ENCODE results near the gene KLF16. TPM values are rescaled to one million over a fixed set of nuclear protein-coding genes. Genes with fewer than 3 reads are reported as not detected.

Gene KLF16
- total and polyA plus RNA-seq, 11 donors = 2.9 to 19.7 (median 9.2) TPM

- H3K9me3 ChIP-seq = no peaks in the 10 kb centered on the region
- peaks cover under 1 to 62% (median 40%) of the 10 kb centered on the region in 12 donors for H3K4me1 ChIP-seq
- peak overlapping the region in 11 of 12 donors; percentile 57 to 89 (median 79) for H3K27ac ChIP-seq
Measured at GRCh38 chr19:1862424-1863327, 703 bp downstream of the KLF16 start.

GRCh38 chr19:1862068-1862423 lies 1.3 kb downstream of the KLF16 start:
- DNase-seq (no peak), ATAC-seq (no peak)
- Histone ChIP-seq H3K27me3 (no peaks in the 10 kb centered on the region), H3K4me1 (peaks cover 2 to 69% (median 46%) of the 10 kb centered on the region in 12 donors), H3K4me3 (peak overlapping the region; percentile 50 to 99 (median 70)), H3K36me3 (no peaks in the 10 kb centered on the region), H3K27ac (peak overlapping the region in 10 of 12 donors; percentile 38 to 89 (median 68)), H3K9me3 (no peaks in the 10 kb centered on the region)
- WGBS, 4 donors = 20 to 36% (median 26%) methylated on average over 11 to 21 of the region's 21 CpGs
- TF ChIP-seq POLR2A (IDR thresholded peaks at IDR 0.05) (no peak), CTCF (IDR thresholded peaks at IDR 0.05) (no peak)
- intact Hi-C loops (cut with DNase I) = loop anchor here in 1 of 10 donors (10.0 kb wide), 1 partner anchor 203 kb away; no protein-coding TSS in a partner anchor

More at GRCh38 chr19:1862424-1863327, 703 bp downstream of the KLF16 start:
- ATAC-seq (no peak), DNase-seq (peak in 4 of 5 donors; percentile 42 to 74 (median 57))
- no peaks in the 10 kb centered on the region for H3K36me3 ChIP-seq
- TF ChIP-seq POLR2A (IDR thresholded peaks at IDR 0.05) (no peak), CTCF (IDR thresholded peaks at IDR 0.05) (no peak)
- H3K27me3 ChIP-seq = no peaks in the 10 kb centered on the region
- intact Hi-C loops (cut with DNase I) = loop anchor here in 1 of 10 donors (10.0 kb wide), 1 partner anchor 202 kb away; no protein-coding TSS in a partner anchor
- H3K4me3 ChIP-seq = peak overlapping the region; percentile 50 to 99 (median 70)
- WGBS, 4 donors = 0 to 9% (median 2%) methylated on average over 24 to 109 of the region's 109 CpGs

GRCh38 chr19:1861599-1862031 lies 1.8 kb downstream of the KLF16 start:
- ATAC-seq = no peak
- Histone ChIP-seq H3K9me3 (no peaks in the 10 kb centered on the region), H3K4me1 (peaks cover 2 to 73% (median 50%) of the 10 kb centered on the region in 12 donors), H3K27me3 (no peaks in the 10 kb centered on the region), H3K27ac (peak overlapping the region in 9 of 12 donors; percentile 38 to 89 (median 68)), H3K4me3 (peak overlapping the region; percentile 50 to 99 (median 70)), H3K36me3 (no peaks in the 10 kb centered on the region)
- TF ChIP-seq CTCF (IDR thresholded peaks at IDR 0.05) (no peak), POLR2A (IDR thresholded peaks at IDR 0.05) (no peak)
- 55 to 62% (median 56%) methylated on average over 22 to 23 of the region's 23 CpGs for WGBS, 4 donors
- intact Hi-C loops (cut with DNase I) = loop anchor here in 1 of 10 donors (10.0 kb wide), 1 partner anchor 203 kb away; no protein-coding TSS in a partner anchor
- peak in 2 of 5 donors; percentile 31 to 42 for DNase-seq
